ENCODE results near the gene C19orf25.

The C19orf25 gene

GRCh38 chr19:1511318-1512317, 32.6 kb upstream of the C19orf25 start:
- no peak overlapping the region for H3K27ac ChIP-seq (replicated peaks)
- H3K27me3 ChIP-seq (ENCODE audit: insufficient read depth, poor library complexity, severe bottlenecking) = peaks cover 24% of the 10 kb centered on the region
- no peak for DNase-seq (ENCODE audit: low read depth in 1 of 2, low spot score in 1 of 2)
- TF ChIP-seq CTCF (IDR thresholded peaks at IDR 0.05; ENCODE audit: insufficient read depth, low read length) (no peak), GABPA (IDR thresholded peaks at IDR 0.05; ENCODE audit: low read depth) (no peak), SPI1 (IDR thresholded peaks at IDR 0.05; ENCODE audit: borderline replicate concordance, low read depth) (no peak), REST (IDR thresholded peaks at IDR 0.05; ENCODE audit: insufficient replicate concordance, low read depth) (no peak), POLR2AphosphoS5 (IDR thresholded peaks at IDR 0.05; ENCODE audit: low read depth) (no peak)
- H3K4me3 ChIP-seq (replicated peaks; ENCODE audit: insufficient read depth, low read length) = no peak overlapping the region

DNA sequence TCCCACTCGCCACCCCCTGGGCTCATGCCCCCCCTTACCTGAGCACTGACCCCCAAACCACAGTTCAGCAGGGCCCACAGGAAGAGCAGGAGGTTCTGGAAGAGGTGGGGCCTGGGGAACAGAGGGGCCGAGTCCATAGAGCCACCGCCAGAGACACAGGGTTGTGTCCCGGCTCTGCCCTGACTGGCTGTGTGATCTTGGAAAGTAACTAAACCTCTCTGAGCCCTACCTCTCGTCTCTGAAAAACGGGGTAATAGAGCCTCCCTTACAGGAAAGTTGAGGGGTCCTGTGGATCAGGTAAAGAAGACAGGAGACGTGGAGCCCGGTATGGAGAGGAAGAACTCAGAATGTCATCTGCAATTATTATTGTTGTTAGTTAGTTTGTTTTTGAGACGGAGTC, 31.8 kb upstream of the C19orf25 start:
- TF ChIP-seq CTCF (IDR thresholded peaks at IDR 0.05; ENCODE audit: insufficient read depth, low read length) (no peak), REST (IDR thresholded peaks at IDR 0.05; ENCODE audit: insufficient replicate concordance, low read depth) (no peak), POLR2AphosphoS5 (IDR thresholded peaks at IDR 0.05; ENCODE audit: low read depth) (no peak), SPI1 (IDR thresholded peaks at IDR 0.05; ENCODE audit: borderline replicate concordance, low read depth) (no peak), GABPA (IDR thresholded peaks at IDR 0.05; ENCODE audit: low read depth) (no peak)
- Histone ChIP-seq H3K4me3 (replicated peaks; ENCODE audit: insufficient read depth, low read length) (no peak overlapping the region), H3K27me3 (ENCODE audit: insufficient read depth, poor library complexity, severe bottlenecking) (peaks cover 24% of the 10 kb centered on the region), H3K27ac (replicated peaks) (no peak overlapping the region)
- DNase-seq (ENCODE audit: low read depth in 1 of 2, low spot score in 1 of 2) = no peak

DNA sequence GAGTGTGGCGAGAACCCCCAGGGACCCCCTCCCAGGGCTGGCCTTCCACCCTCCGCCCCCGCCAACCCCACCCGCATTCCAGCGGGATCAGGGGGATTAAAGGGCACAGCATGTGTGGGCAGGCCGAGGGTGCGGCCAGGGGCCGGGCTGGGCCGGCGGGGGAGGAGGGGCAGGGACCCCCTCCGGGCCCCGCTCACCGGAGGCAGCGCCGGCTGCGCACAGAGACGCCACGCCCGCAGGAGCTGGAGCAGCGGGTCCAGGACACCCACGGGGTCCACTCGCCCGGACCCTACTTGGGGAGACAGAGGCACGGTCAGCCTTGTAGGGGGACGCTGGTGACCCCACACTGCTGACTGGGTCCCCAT, 31.4 kb upstream of the C19orf25 start:
- no peak overlapping the region for H3K4me3 ChIP-seq (replicated peaks; ENCODE audit: insufficient read depth, low read length)
- H3K27me3 ChIP-seq (ENCODE audit: insufficient read depth, poor library complexity, severe bottlenecking) = peaks cover 24% of the 10 kb centered on the region
- no peak overlapping the region for H3K27ac ChIP-seq (replicated peaks)
- DNase-seq (ENCODE audit: low read depth in 1 of 2, low spot score in 1 of 2) = no peak
- no peak for TF ChIP-seq CTCF (IDR thresholded peaks at IDR 0.05; ENCODE audit: insufficient read depth, low read length)
- no peak for TF ChIP-seq POLR2AphosphoS5 (IDR thresholded peaks at IDR 0.05; ENCODE audit: low read depth)
- no peak for TF ChIP-seq REST (IDR thresholded peaks at IDR 0.05; ENCODE audit: insufficient replicate concordance, low read depth)
- no peak for TF ChIP-seq GABPA (IDR thresholded peaks at IDR 0.05; ENCODE audit: low read depth)
- TF ChIP-seq SPI1 (IDR thresholded peaks at IDR 0.05; ENCODE audit: borderline replicate concordance, low read depth) = no peak
